EH (cell line): ENCODE data around the gene SEMA3F.

Source experiments
- DNase-seq: peaks from one replicate; pipeline ENCODE4 v3.0.0-alpha.2; 2015; ENCODE audit warnings: low read depth

SEMA3F gene

GRCh38 chr3:50171540-50172301, 16.6 kb downstream of the SEMA3F start:
- DNase-seq: no peak

GRCh38 chr3:50172626-50173220, 17.6 kb downstream of the SEMA3F start:
- DNase-seq: no peak

GRCh38 chr3:50173685-50174516, 18.8 kb downstream of the SEMA3F start:
- DNase-seq: no peak

- DNase-seq: no peak
These were observed 19.4 kb downstream of the SEMA3F start for GRCh38 chr3:50174517-50174895.

- DNase-seq: no peak
These were observed 19.9 kb downstream of the SEMA3F start for GRCh38 chr3:50174947-50175524.

GRCh38 chr3:50177346-50177745, 22.2 kb downstream of the SEMA3F start:
- no peak for DNase-seq

GRCh38 chr3:50179710-50180109, 24.6 kb downstream of the SEMA3F start:
- no peak for DNase-seq

GRCh38 chr3:50181985-50182384, 26.9 kb downstream of the SEMA3F start:
- no peak for DNase-seq

GRCh38 chr3:50182533-50183099, 27.5 kb downstream of the SEMA3F start:
- DNase-seq: no peak

GRCh38 chr3:50183755-50184154, 28.6 kb downstream of the SEMA3F start:
- no peak for DNase-seq

GRCh38 chr3:50184242-50184978, 29.3 kb downstream of the SEMA3F start:
- DNase-seq: no peak

GRCh38 chr3:50185230-50185629, 30.1 kb downstream of the SEMA3F start:
- no peak for DNase-seq

- DNase-seq: no peak
These were observed 31.0 kb downstream of the SEMA3F start for GRCh38 chr3:50186096-50186495.

- no peak for DNase-seq
These were observed 32.6 kb downstream of the SEMA3F start for GRCh38 chr3:50187750-50188149.

- DNase-seq: peak; percentile 87
These were observed 34.1 kb downstream of the SEMA3F start for GRCh38 chr3:50189274-50189673.

- DNase-seq: no peak
These were observed 34.9 kb downstream of the SEMA3F start for GRCh38 chr3:50189989-50190388.

- DNase-seq: no peak
These were observed 36.0 kb downstream of the SEMA3F start, which contains the start of gene GNAT1 for GRCh38 chr3:50190936-50191660. TSS of gene GNAT1 (plus strand) at chr3:50191610. CDS start at chr3:50191726, 116 bp downstream.

- no peak for DNase-seq
These were observed 37.0 kb downstream of the SEMA3F start for GRCh38 chr3:50192124-50192523.

GRCh38 chr3:50192689-50193141, 37.6 kb downstream of the SEMA3F start:
- peak; percentile 59 for DNase-seq

- DNase-seq: no peak
These were observed 38.2 kb downstream of the SEMA3F start for GRCh38 chr3:50193286-50193685.

- no peak for DNase-seq
These were observed 38.6 kb downstream of the SEMA3F start for GRCh38 chr3:50193746-50194127.
